HG03045 (cell line): ENCODE data around the gene SLC39A11.
"Not testable (repeated sequence)": the region's sequence is repeated elsewhere in the genome, so short reads cannot be mapped to it uniquely, and the experiment has no call there.

Experiments
- ATAC-seq: cut with Tn5 transposase; IDR thresholded peaks from one replicate; pipeline ENCODE4 v1.9.1; 2021; ENCODE audit warnings: mild to moderate bottlenecking, moderate library complexity; ENCODE audit not compliant: unreplicated experiment

Gene SLC39A11

GRCh38 chr17:72765368-72766153, 326.9 kb downstream of the SLC39A11 start:
- ATAC-seq: no peak

- no peak for ATAC-seq
Measured at GRCh38 chr17:72764632-72765041, 327.9 kb downstream of the SLC39A11 start.

- ATAC-seq: no peak
Measured at GRCh38 chr17:72763981-72764380, 328.5 kb downstream of the SLC39A11 start.

GRCh38 chr17:72761893-72762575, 330.5 kb downstream of the SLC39A11 start:
- not testable (repeated sequence) for ATAC-seq

GRCh38 chr17:72761431-72761830, 331.1 kb downstream of the SLC39A11 start:
- ATAC-seq: no peak

GRCh38 chr17:72760368-72760767, 332.1 kb downstream of the SLC39A11 start:
- ATAC-seq: no peak

GRCh38 chr17:72759301-72759700, 333.2 kb downstream of the SLC39A11 start:
- no peak for ATAC-seq

GRCh38 chr17:72756256-72756655, 336.2 kb downstream of the SLC39A11 start:
- ATAC-seq: no peak

- ATAC-seq: no peak
Measured at GRCh38 chr17:72754513-72754912, 338.0 kb downstream of the SLC39A11 start.

- ATAC-seq: no peak
Measured at GRCh38 chr17:72751746-72752145, 340.7 kb downstream of the SLC39A11 start.

- no peak for ATAC-seq
Measured at GRCh38 chr17:72749119-72749572, 343.3 kb downstream of the SLC39A11 start.

- ATAC-seq: no peak
Measured at GRCh38 chr17:72747501-72747900, 345.0 kb downstream of the SLC39A11 start.

GRCh38 chr17:72745241-72745640, 347.2 kb downstream of the SLC39A11 start:
- ATAC-seq: no peak

GRCh38 chr17:72743037-72743467, 349.4 kb downstream of the SLC39A11 start:
- ATAC-seq: no peak

GRCh38 chr17:72737151-72737690, 355.3 kb downstream of the SLC39A11 start:
- no peak for ATAC-seq

- no peak for ATAC-seq
Measured at GRCh38 chr17:72735592-72735991, 356.9 kb downstream of the SLC39A11 start.

GRCh38 chr17:72735048-72735447, 357.4 kb downstream of the SLC39A11 start:
- ATAC-seq: no peak

GRCh38 chr17:72734613-72735012, 357.9 kb downstream of the SLC39A11 start:
- ATAC-seq: no peak

GRCh38 chr17:72733619-72734282, 358.7 kb downstream of the SLC39A11 start:
- ATAC-seq: no peak

- no peak for ATAC-seq
Measured at GRCh38 chr17:72732893-72733618, 359.4 kb downstream of the SLC39A11 start.

- no peak for ATAC-seq
Measured at GRCh38 chr17:72730077-72730476, 362.4 kb downstream of the SLC39A11 start.
